ENCODE data around the gene PLXNC1.

Gene PLXNC1

GRCh38 chr12:94175763-94176668 is 27.6 kb downstream of the PLXNC1 start:
- peak; percentile 42 for DNase-seq (ENCODE audit: low read depth)
- no peak overlapping the region for H3K4me3 ChIP-seq (ENCODE audit: low read depth, low read length)

- no peak overlapping the region for H3K4me3 ChIP-seq (ENCODE audit: low read depth, low read length)
- DNase-seq (ENCODE audit: low read depth), result no peak
These were observed 29.7 kb downstream of the PLXNC1 start for GRCh38 chr12:94178054-94178453.

- no peak for DNase-seq (ENCODE audit: low read depth)
- no peak overlapping the region for H3K4me3 ChIP-seq (ENCODE audit: low read depth, low read length)
These were observed 30.5 kb downstream of the PLXNC1 start for GRCh38 chr12:94178882-94179281.

GRCh38 chr12:94179723-94180122 is 31.3 kb downstream of the PLXNC1 start:
- no peak for DNase-seq (ENCODE audit: low read depth)
- H3K4me3 ChIP-seq (ENCODE audit: low read depth, low read length), result no peak overlapping the region

GRCh38 chr12:94180558-94181296 is 32.4 kb downstream of the PLXNC1 start:
- DNase-seq (ENCODE audit: low read depth), result no peak
- no peak overlapping the region for H3K4me3 ChIP-seq (ENCODE audit: low read depth, low read length)

- no peak overlapping the region for H3K4me3 ChIP-seq (ENCODE audit: low read depth, low read length)
- no peak for DNase-seq (ENCODE audit: low read depth)
These were observed 34.8 kb downstream of the PLXNC1 start for GRCh38 chr12:94182986-94183707.

GRCh38 chr12:94183708-94184379 is 35.5 kb downstream of the PLXNC1 start:
- DNase-seq (ENCODE audit: low read depth), result no peak
- H3K4me3 ChIP-seq (ENCODE audit: low read depth, low read length), result no peak overlapping the region

GRCh38 chr12:94184995-94185719 is 36.8 kb downstream of the PLXNC1 start:
- DNase-seq (ENCODE audit: low read depth), result no peak
- H3K4me3 ChIP-seq (ENCODE audit: low read depth, low read length), result no peak overlapping the region

GRCh38 chr12:94185801-94186200 is 37.4 kb downstream of the PLXNC1 start:
- no peak for DNase-seq (ENCODE audit: low read depth)
- H3K4me3 ChIP-seq (ENCODE audit: low read depth, low read length), result no peak overlapping the region

- peak; percentile 20 for DNase-seq (ENCODE audit: low read depth)
- peak overlapping the region; percentile 39 for H3K4me3 ChIP-seq (ENCODE audit: low read depth, low read length)
These were observed 38.2 kb downstream of the PLXNC1 start for GRCh38 chr12:94186278-94187241.

GRCh38 chr12:94187361-94187760 is 39.0 kb downstream of the PLXNC1 start:
- DNase-seq (ENCODE audit: low read depth), result no peak
- H3K4me3 ChIP-seq (ENCODE audit: low read depth, low read length), result peak overlapping the region; percentile 39

- no peak overlapping the region for H3K4me3 ChIP-seq (ENCODE audit: low read depth, low read length)
- DNase-seq (ENCODE audit: low read depth), result no peak
These were observed 42.2 kb downstream of the PLXNC1 start for GRCh38 chr12:94190623-94191022.

- no peak overlapping the region for H3K4me3 ChIP-seq (ENCODE audit: low read depth, low read length)
- no peak for DNase-seq (ENCODE audit: low read depth)
These were observed 42.6 kb downstream of the PLXNC1 start for GRCh38 chr12:94191023-94191422.

- no peak overlapping the region for H3K4me3 ChIP-seq (ENCODE audit: low read depth, low read length)
- DNase-seq (ENCODE audit: low read depth), result no peak
These were observed 43.4 kb downstream of the PLXNC1 start for GRCh38 chr12:94191811-94192210.

- no peak for DNase-seq (ENCODE audit: low read depth)
- H3K4me3 ChIP-seq (ENCODE audit: low read depth, low read length), result no peak overlapping the region
These were observed 44.1 kb downstream of the PLXNC1 start for GRCh38 chr12:94192506-94192905.

- DNase-seq (ENCODE audit: low read depth), result no peak
- no peak overlapping the region for H3K4me3 ChIP-seq (ENCODE audit: low read depth, low read length)
These were observed 44.8 kb downstream of the PLXNC1 start for GRCh38 chr12:94193168-94193567.

- H3K4me3 ChIP-seq (ENCODE audit: low read depth, low read length), result no peak overlapping the region
- DNase-seq (ENCODE audit: low read depth), result no peak
These were observed 47.1 kb downstream of the PLXNC1 start for GRCh38 chr12:94195483-94195882.

- DNase-seq (ENCODE audit: low read depth), result no peak
These were observed 50.1 kb downstream of the PLXNC1 start for GRCh38 chr12:94198469-94198868.

More at GRCh38 chr12:94198469-94198868, 50.1 kb downstream of the PLXNC1 start:
- no peak overlapping the region for H3K4me3 ChIP-seq (ENCODE audit: low read depth, low read length)

Data from skeletal muscle cell (primary cell).